Keratinocyte (primary cell): ENCODE results near the gene FADS3. TPM values are rescaled to one million over a fixed set of nuclear protein-coding genes. Genes with fewer than 3 reads are reported as not detected.
"Not testable (repeated sequence)": the region's sequence is repeated elsewhere in the genome, so short reads cannot be mapped to it uniquely, and the experiment has no call there.

Source experiments
- DNase-seq: peaks from one replicate; pipeline ENCODE4 v3.0.0-alpha.2; 2011; ENCODE audit warnings: low read depth, missing footprints, low spot score
- FAIRE-seq: peaks from 2 replicates; lab custom pipeline; 2011; peaks lifted over from hg19 to GRCh38; lab: Jason Lieb, UNC
- H2AFZ ChIP-seq: 2 replicates; pipeline ENCODE4 v1.6.0; 2012; ENCODE audit warnings: low read length, control low read depth, inconsistent platforms; ENCODE audit not compliant: control insufficient read depth
- H3K27ac ChIP-seq: 2 replicates; pipeline ENCODE4 v1.5.1; 2011; ENCODE audit warnings: low read length; ENCODE audit not compliant: control insufficient read depth, insufficient read depth
- H3K27me3 ChIP-seq: 3 replicates; pipeline ENCODE4 v1.6.0; 2011; ENCODE audit warnings: low read length; ENCODE audit not compliant: control insufficient read depth, insufficient read depth; ENCODE audit errors: extremely low read depth
- H3K36me3 ChIP-seq, 2 experiments: 2 replicates in 1 of 2; 3 replicates in 1 of 2; pipeline ENCODE4 v1.5.1; 2011; ENCODE audit warnings: low read length in 2 of 2, mild to moderate bottlenecking in 1 of 2; ENCODE audit not compliant: control insufficient read depth in 2 of 2, insufficient read depth in 2 of 2; ENCODE audit errors: extremely low read depth in 1 of 2
- H3K4me1 ChIP-seq: 3 replicates; pipeline ENCODE4 v1.5.1; 2011; ENCODE audit warnings: low read length; ENCODE audit not compliant: control insufficient read depth, insufficient read depth; ENCODE audit errors: extremely low read depth
- H3K4me2 ChIP-seq: 3 replicates; pipeline ENCODE4 v1.6.0; 2011; ENCODE audit warnings: low read depth, low read length; ENCODE audit not compliant: control insufficient read depth, insufficient read depth; ENCODE audit errors: extremely low read depth
- H3K4me3 ChIP-seq, 3 experiments: fragments of 200-600 bp in 1 of 3; sonication (generic) in 1 of 3; 2 replicates in 2 of 3; 3 replicates in 1 of 3; pipeline ENCODE4 v1.5.1; 2011 to 2016; ENCODE audit warnings: low read length in 3 of 3, mild to moderate bottlenecking in 3 of 3, control low read depth in 2 of 3, inconsistent platforms in 1 of 3, low read depth in 1 of 3, mixed read lengths in 1 of 3, mixed run types in 1 of 3, moderate library complexity in 1 of 3; ENCODE audit not compliant: control insufficient read depth in 2 of 3, insufficient read depth in 2 of 3; ENCODE audit errors: extremely low read depth in 1 of 3
- H3K79me2 ChIP-seq: 2 replicates; pipeline ENCODE4 v1.6.0; 2012; ENCODE audit warnings: low read length; ENCODE audit not compliant: control insufficient read depth, insufficient read depth
- H3K9ac ChIP-seq: 3 replicates; pipeline ENCODE4 v1.6.0; 2011; ENCODE audit warnings: low read length; ENCODE audit not compliant: control insufficient read depth, insufficient read depth; ENCODE audit errors: extremely low read depth
- H3K9me1 ChIP-seq: 3 replicates; pipeline ENCODE4 v1.6.0; 2011; ENCODE audit warnings: low read length; ENCODE audit not compliant: control insufficient read depth, insufficient read depth; ENCODE audit errors: extremely low read depth
- H3K9me3 ChIP-seq: 2 replicates; pipeline ENCODE4 v1.5.1; 2012; ENCODE audit warnings: low read depth, low read length; ENCODE audit not compliant: control insufficient read depth
- H4K20me1 ChIP-seq: 3 replicates; pipeline ENCODE4 v1.6.0; 2011; ENCODE audit warnings: low read length; ENCODE audit not compliant: control insufficient read depth, insufficient read depth; ENCODE audit errors: extremely low read depth
- CTCF ChIP-seq, 3 experiments: IDR thresholded peaks in 1 of 3; conservative IDR thresholded peaks in 1 of 3; optimal IDR thresholded peaks in 1 of 3; 2 replicates in 2 of 3; 3 replicates in 1 of 3; pipeline versions ENCODE3 to v1.5.1; 2011; ENCODE audit warnings: low read length in 3 of 3, mild to moderate bottlenecking in 3 of 3, moderate library complexity in 2 of 3, control low read depth in 1 of 3, inconsistent platforms in 1 of 3; ENCODE audit not compliant: insufficient read depth in 2 of 3; ENCODE audit errors: extremely low read depth in 1 of 3
- EZH2 ChIP-seq: IDR thresholded peaks from one replicate; pipeline ENCODE4 v1.6.1; 2012; ENCODE audit warnings: inconsistent platforms, mild to moderate bottlenecking, low read length, moderate library complexity
- dilution Hi-C: fragments of 300-500 bp; cut with MboI; formaldehyde crosslinking; loops from one replicate; pipeline ENCODE4 v1.7.0; 2020; ENCODE audit warnings: low sequenced_read_pairs; ENCODE audit not compliant: extremely low pct_ligation_motif_present
- polyA plus RNA-seq, 5 experiments: library from polyadenylated mRNA; depleted of rRNA in 3 of 5; stranded (reverse) in 3 of 5; stranded (forward) in 1 of 5; unstranded in 1 of 5; fragments of >200 nt; gene quantifications; 1 replicate in 1 of 5; 2 replicates in 3 of 5; 3 replicates in 1 of 5; pipeline versions ENCODE4 v1.2.1 to v1.2.3, GENCODE V29; 2011 to 2012; ENCODE audit warnings: missing spikeins in 2 of 5, low read depth in 1 of 5, low replicate concordance in 1 of 5

The FADS3 gene
- polyA plus RNA-seq, 1 donor (not counting 4 experiments of a cell fraction or from before 2014, with no cell fraction given): 33.9 TPM

GRCh38 chr11:61882879-61883278 lies 8.5 kb downstream of the FADS3 start:
- Histone ChIP-seq H3K9me1 (no peaks in the 10 kb centered on the region), H3K9me3 (peaks cover 4% of the 10 kb centered on the region), H3K9ac (no peak overlapping the region), H3K27me3 (peaks cover 3% of the 10 kb centered on the region), H3K27ac (no peak overlapping the region), H3K4me2 (no peak overlapping the region), H3K4me3 (no peak overlapping the region), H3K79me2 (no peaks in the 10 kb centered on the region), H3K4me1 (no peaks in the 10 kb centered on the region), H4K20me1 (no peaks in the 10 kb centered on the region), H3K36me3 (peaks cover 0 to 9% of the 10 kb centered on the region in 2 experiments), H2AFZ (no peak overlapping the region)
- TF ChIP-seq EZH2 (no peak), CTCF (optimal IDR thresholded peaks at IDR 0.05 in 1 of 3, IDR thresholded peaks at IDR 0.05 in 1 of 3, conservative IDR thresholded peaks at IDR 0.05 in 1 of 3; ENCODE audit: extremely low read depth in 1 of 3, insufficient read depth in 2 of 3, low read length in 3 of 3) (no peak)
- no peak for DNase-seq
- FAIRE-seq: no peak
- dilution Hi-C loops: no loop called here

DNA sequence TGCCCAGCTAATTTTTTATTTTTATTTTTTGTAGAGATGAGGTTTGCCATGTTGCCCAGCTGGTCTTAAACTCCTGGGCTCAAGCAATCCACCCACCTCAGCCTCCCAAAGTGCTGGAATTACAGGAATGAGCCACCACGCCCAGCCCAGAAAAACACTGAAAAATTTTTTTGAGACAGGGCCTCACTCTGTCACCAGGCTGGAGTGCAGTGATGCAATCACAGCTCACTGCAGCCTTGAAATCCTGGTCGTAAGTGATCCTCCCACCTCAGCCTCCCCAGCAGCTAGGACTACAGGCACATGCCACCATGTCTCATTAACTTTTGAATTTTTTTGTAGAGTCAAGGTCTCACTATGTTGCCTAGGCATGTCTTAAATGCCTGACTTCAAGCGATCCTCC lies 9.1 kb downstream of the FADS3 start:
- H3K4me1 ChIP-seq, FAIRE-seq, H3K4me3 ChIP-seq, H3K9me1 ChIP-seq, dilution Hi-C loops, H3K4me2 ChIP-seq, H4K20me1 ChIP-seq, H3K9ac ChIP-seq, H3K79me2 ChIP-seq, H3K27ac ChIP-seq, H3K36me3 ChIP-seq, DNase-seq, H3K27me3 ChIP-seq, H2AFZ ChIP-seq, H3K9me3 ChIP-seq: not testable (repeated sequence)

DNA sequence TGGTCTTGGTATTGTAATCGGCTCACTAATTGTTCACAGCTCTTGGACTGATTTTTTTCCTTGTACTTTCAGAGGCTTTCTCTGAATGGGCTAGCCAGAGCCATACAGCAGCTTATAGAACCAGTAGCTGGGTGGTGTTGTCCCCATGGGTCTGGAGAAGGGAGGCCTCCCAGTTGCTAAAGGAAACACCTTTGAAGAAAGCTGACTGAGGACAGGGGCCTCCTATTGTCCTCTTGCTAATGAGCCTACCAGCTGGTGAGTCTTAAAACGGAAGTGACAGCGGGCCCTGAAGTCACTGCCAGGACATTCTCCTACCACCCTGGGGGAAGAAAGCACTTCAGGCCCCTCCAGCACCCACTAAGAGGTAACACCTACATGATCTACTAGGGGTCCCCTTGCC lies 9.9 kb downstream of the FADS3 start:
- no peaks in the 10 kb centered on the region for H3K9me1 ChIP-seq
- no peaks in the 10 kb centered on the region for H3K9me3 ChIP-seq
- H3K27ac ChIP-seq: no peak overlapping the region
- FAIRE-seq (no peak), DNase-seq (no peak)
- TF ChIP-seq CTCF (optimal IDR thresholded peaks at IDR 0.05 in 1 of 3, IDR thresholded peaks at IDR 0.05 in 1 of 3, conservative IDR thresholded peaks at IDR 0.05 in 1 of 3; ENCODE audit: extremely low read depth in 1 of 3, insufficient read depth in 2 of 3, low read length in 3 of 3) (no peak), EZH2 (no peak)
- H3K36me3 ChIP-seq: peaks cover 0 to 8% of the 10 kb centered on the region in 2 experiments
- no peaks in the 10 kb centered on the region for H4K20me1 ChIP-seq
- dilution Hi-C loops: no loop called here
- no peak overlapping the region for H2AFZ ChIP-seq
- H3K4me1 ChIP-seq: no peaks in the 10 kb centered on the region
- peaks cover 3% of the 10 kb centered on the region for H3K27me3 ChIP-seq
- H3K4me3 ChIP-seq: no peak overlapping the region
- no peak overlapping the region for H3K4me2 ChIP-seq
- H3K79me2 ChIP-seq: no peaks in the 10 kb centered on the region
- no peak overlapping the region for H3K9ac ChIP-seq
